Mesendoderm (in vitro differentiated cells): ENCODE measurements around the gene ABI1.
A peak's percentile ranks its signal among the peaks of the same experiment; 100 is the strongest.

Source experiments
- DNase-seq: peaks from one replicate; pipeline ENCODE4 v3.0.0; 2013
- H2AK5ac ChIP-seq: 2 replicates; pipeline ENCODE4 v1.6.1; 2013; ENCODE audit warnings: low read length, inconsistent platforms
- H2BK120ac ChIP-seq: 2 replicates; pipeline ENCODE4 v1.6.1; 2013; ENCODE audit warnings: low read depth, mild to moderate bottlenecking, low read length, moderate library complexity, mixed read lengths
- H2BK15ac ChIP-seq: replicated peaks from 2 replicates; pipeline ENCODE4 v1.6.1; 2013; ENCODE audit warnings: low read depth, mild to moderate bottlenecking, moderate library complexity
- H2BK5ac ChIP-seq: 2 replicates; pipeline ENCODE4 v1.6.1; 2013; ENCODE audit warnings: low read length, inconsistent platforms
- H3K18ac ChIP-seq: 2 replicates; pipeline ENCODE4 v1.6.1; 2013; ENCODE audit warnings: mild to moderate bottlenecking, low read length, mixed read lengths
- H3K23ac ChIP-seq: one replicate; pipeline ENCODE4 v1.6.1; 2013; ENCODE audit warnings: low read length
- H3K27ac ChIP-seq: 2 replicates; pipeline ENCODE4 v1.5.1; 2013; ENCODE audit warnings: low read depth, mild to moderate bottlenecking, inconsistent platforms, low read length, moderate library complexity
- H3K27me3 ChIP-seq: 2 replicates; pipeline ENCODE4 v1.6.1; 2013; ENCODE audit warnings: low read length, control low read depth, mild to moderate bottlenecking, inconsistent platforms; ENCODE audit not compliant: insufficient read depth, poor library complexity
- H3K36me3 ChIP-seq: 2 replicates; pipeline ENCODE4 v1.6.1; 2013; ENCODE audit warnings: low read length, inconsistent platforms; ENCODE audit not compliant: control insufficient read depth, insufficient read depth
- H3K4ac ChIP-seq: one replicate; pipeline ENCODE4 v1.6.1; 2013; ENCODE audit warnings: low read depth, mild to moderate bottlenecking, low read length, moderate library complexity
- H3K4me1 ChIP-seq: 2 replicates; pipeline ENCODE4 v1.6.1; 2013; ENCODE audit warnings: low read depth, low read length, inconsistent platforms; ENCODE audit not compliant: control insufficient read depth
- H3K4me2 ChIP-seq: 2 replicates; pipeline ENCODE4 v1.6.1; 2013; ENCODE audit warnings: low read length
- H3K4me3 ChIP-seq: 2 replicates; pipeline ENCODE4 v1.5.1; 2013; ENCODE audit warnings: mild to moderate bottlenecking, low read length
- H3K56ac ChIP-seq: one replicate; pipeline ENCODE4 v1.6.1; 2013; ENCODE audit warnings: low read length
- H3K79me1 ChIP-seq: 2 replicates; pipeline ENCODE4 v1.6.1; 2013; ENCODE audit warnings: low read length, inconsistent platforms
- H3K79me2 ChIP-seq: 2 replicates; pipeline ENCODE4 v1.6.1; 2013; ENCODE audit warnings: mild to moderate bottlenecking, low read length; ENCODE audit not compliant: control insufficient read depth, insufficient read depth
- H3K9ac ChIP-seq: 2 replicates; pipeline ENCODE4 v1.6.1; 2013; ENCODE audit warnings: low read length, inconsistent platforms
- H4K5ac ChIP-seq: one replicate; pipeline ENCODE4 v1.6.1; 2013; ENCODE audit warnings: low read length
- H4K8ac ChIP-seq: one replicate; pipeline ENCODE4 v1.6.1; 2013; ENCODE audit warnings: low read depth, mild to moderate bottlenecking, control low read depth, low read length, moderate library complexity
- WGBS: extraction: QIAGEN DNeasy Blood & Tissue Kit; methylation state at CpG from one replicate; pipeline ENCODE4 v1.1.7; 2013; ENCODE audit warnings: low lambda C conversion rate, missing lambda C conversion rate; ENCODE audit not compliant: insufficient coverage; ENCODE audit errors: extremely low coverage; 5-methylcytosine and 5-hydroxymethylcytosine counted together

The ABI1 gene

DNA sequence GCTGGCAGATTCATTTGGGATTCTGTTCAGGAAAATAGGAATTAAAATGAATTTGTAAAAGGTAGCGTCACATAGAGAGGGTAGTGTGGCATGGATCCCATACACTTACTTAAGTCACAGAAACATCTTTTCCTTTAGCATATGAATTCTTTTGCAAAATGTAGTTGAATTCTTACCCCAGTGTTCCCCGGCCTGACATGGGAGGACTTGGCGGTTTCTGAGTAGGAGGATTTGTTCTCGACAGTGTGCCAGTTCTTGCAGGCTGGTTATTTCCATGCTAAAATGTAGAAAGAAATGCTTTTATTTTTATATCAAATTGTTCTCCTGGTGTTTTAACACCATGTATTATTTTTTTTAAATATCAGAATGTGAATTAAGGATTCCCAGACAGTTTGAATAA is 90.7 kb downstream of the ABI1 start:
- Histone ChIP-seq H3K4me2 (no peak overlapping the region), H2BK120ac (no peak overlapping the region), H3K27me3 (no peaks in the 10 kb centered on the region), H4K8ac (no peak overlapping the region), H3K4ac (no peak overlapping the region), H3K23ac (no peak overlapping the region), H3K27ac (no peak overlapping the region), H2BK15ac (no peak overlapping the region), H3K36me3 (no peaks in the 10 kb centered on the region), H2BK5ac (no peak overlapping the region), H3K18ac (no peak overlapping the region), H3K56ac (no peak overlapping the region), H3K79me1 (peaks cover 2% of the 10 kb centered on the region), H2AK5ac (no peak overlapping the region), H3K4me3 (no peak overlapping the region), H3K4me1 (no peaks in the 10 kb centered on the region), H3K79me2 (no peaks in the 10 kb centered on the region), H4K5ac (no peak overlapping the region), H3K9ac (no peak overlapping the region)
- no CpG with 5 or more reads among the region's 4 CpGs for WGBS
- no peak for DNase-seq

- no peak overlapping the region for H3K4me2 ChIP-seq
- H3K4ac ChIP-seq: no peak overlapping the region
- no CpG with 5 or more reads among the region's 2 CpGs for WGBS
These were observed 95.2 kb downstream of the ABI1 start for GRCh38 chr10:26765549-26765948.

GRCh38 chr10:26759008-26759407 is 101.8 kb downstream of the ABI1 start:
- no peak overlapping the region for H4K8ac ChIP-seq
- H3K56ac ChIP-seq: no peak overlapping the region
- no peak overlapping the region for H4K5ac ChIP-seq
- H2BK15ac ChIP-seq: no peak overlapping the region
- no peak overlapping the region for H3K27ac ChIP-seq
- peak; percentile 54 for DNase-seq
- H3K9ac ChIP-seq: no peak overlapping the region
- no peaks in the 10 kb centered on the region for H3K4me1 ChIP-seq
- WGBS: no CpG with 5 or more reads among the region's 4 CpGs
- H3K36me3 ChIP-seq: no peaks in the 10 kb centered on the region
- H2BK120ac ChIP-seq: no peak overlapping the region
- no peaks in the 10 kb centered on the region for H3K79me2 ChIP-seq
- no peak overlapping the region for H2BK5ac ChIP-seq
- no peaks in the 10 kb centered on the region for H3K79me1 ChIP-seq
- H3K4ac ChIP-seq: no peak overlapping the region
- no peak overlapping the region for H3K4me2 ChIP-seq
- no peak overlapping the region for H2AK5ac ChIP-seq
- H3K4me3 ChIP-seq: no peak overlapping the region
- H3K18ac ChIP-seq: no peak overlapping the region
- no peaks in the 10 kb centered on the region for H3K27me3 ChIP-seq
- no peak overlapping the region for H3K23ac ChIP-seq

More at GRCh38 chr10:26765549-26765948, 95.2 kb downstream of the ABI1 start:
- H2BK15ac ChIP-seq: no peak overlapping the region
- H4K5ac ChIP-seq: no peak overlapping the region
- H3K18ac ChIP-seq: no peak overlapping the region
- no peak overlapping the region for H3K9ac ChIP-seq
- H3K56ac ChIP-seq: no peak overlapping the region
- no peak for DNase-seq
- H2BK120ac ChIP-seq: no peak overlapping the region
- H3K27me3 ChIP-seq: no peaks in the 10 kb centered on the region
- no peak overlapping the region for H3K4me3 ChIP-seq
- no peak overlapping the region for H2AK5ac ChIP-seq
- H3K36me3 ChIP-seq: no peaks in the 10 kb centered on the region
- H3K79me1 ChIP-seq: peaks cover 2% of the 10 kb centered on the region
- H4K8ac ChIP-seq: no peak overlapping the region
- no peaks in the 10 kb centered on the region for H3K4me1 ChIP-seq
- no peaks in the 10 kb centered on the region for H3K79me2 ChIP-seq
- H3K27ac ChIP-seq: no peak overlapping the region
- no peak overlapping the region for H3K23ac ChIP-seq
- no peak overlapping the region for H2BK5ac ChIP-seq

DNA sequence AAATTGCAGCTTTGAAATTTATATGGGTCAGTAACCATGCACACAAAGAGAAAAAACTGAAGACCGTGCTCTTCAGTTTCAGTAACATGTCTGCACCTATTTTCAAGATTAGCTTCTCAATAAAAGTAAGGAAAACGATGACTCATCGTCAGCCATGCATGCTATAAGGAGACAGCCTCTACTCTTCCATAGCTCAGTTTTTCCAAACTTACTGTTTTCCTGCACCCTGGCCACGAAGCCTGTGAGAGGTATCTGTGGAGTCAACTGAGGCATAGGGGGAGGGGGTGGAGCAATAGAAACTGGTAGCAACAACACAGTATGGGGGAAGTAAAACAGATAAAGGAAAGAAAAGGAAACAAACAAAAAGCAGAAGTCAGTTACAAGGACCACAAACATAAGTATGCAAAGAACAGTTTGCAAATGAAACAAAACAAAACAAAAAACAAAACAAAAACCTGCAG is 105.3 kb downstream of the ABI1 start:
- Histone ChIP-seq H3K56ac (no peak overlapping the region), H3K79me2 (no peaks in the 10 kb centered on the region), H3K23ac (no peak overlapping the region), H2AK5ac (no peak overlapping the region), H3K4ac (no peak overlapping the region), H4K5ac (no peak overlapping the region), H3K79me1 (no peaks in the 10 kb centered on the region), H2BK120ac (no peak overlapping the region), H3K18ac (no peak overlapping the region), H3K4me3 (no peak overlapping the region), H3K4me2 (no peak overlapping the region), H3K4me1 (no peaks in the 10 kb centered on the region), H3K27ac (no peak overlapping the region), H2BK15ac (no peak overlapping the region), H3K9ac (no peak overlapping the region), H4K8ac (no peak overlapping the region), H2BK5ac (no peak overlapping the region), H3K27me3 (no peaks in the 10 kb centered on the region), H3K36me3 (no peaks in the 10 kb centered on the region)
- peak; percentile 46 for DNase-seq
- no CpG with 5 or more reads among the region's 4 CpGs for WGBS

GRCh38 chr10:26746061-26746460 is 114.7 kb downstream of the ABI1 start:
- WGBS: no CpG with 5 or more reads among the region's 5 CpGs
- no peak overlapping the region for H3K18ac ChIP-seq

GRCh38 chr10:26743841-26744240 is 116.9 kb downstream of the ABI1 start:
- no peak overlapping the region for H3K23ac ChIP-seq
- H3K27ac ChIP-seq: no peak overlapping the region
- no peaks in the 10 kb centered on the region for H3K79me2 ChIP-seq
- no peaks in the 10 kb centered on the region for H3K27me3 ChIP-seq
- H3K18ac ChIP-seq: no peak overlapping the region
- no peaks in the 10 kb centered on the region for H3K79me1 ChIP-seq
- no peak overlapping the region for H3K4ac ChIP-seq
- H3K9ac ChIP-seq: no peak overlapping the region
- H3K4me3 ChIP-seq: no peak overlapping the region
- no peak overlapping the region for H4K5ac ChIP-seq
- no peak overlapping the region for H4K8ac ChIP-seq
- peaks cover 1% of the 10 kb centered on the region for H3K36me3 ChIP-seq
- H2BK120ac ChIP-seq: no peak overlapping the region
- H3K56ac ChIP-seq: no peak overlapping the region
- no peaks in the 10 kb centered on the region for H3K4me1 ChIP-seq
- H3K4me2 ChIP-seq: no peak overlapping the region
- no CpG with 5 or more reads among the region's 1 CpG for WGBS
- H2BK15ac ChIP-seq: no peak overlapping the region
- no peak overlapping the region for H2AK5ac ChIP-seq
- H2BK5ac ChIP-seq: no peak overlapping the region
- no peak for DNase-seq

More at GRCh38 chr10:26746061-26746460, 114.7 kb downstream of the ABI1 start:
- Histone ChIP-seq H3K56ac (no peak overlapping the region), H3K4me1 (no peaks in the 10 kb centered on the region), H2BK15ac (no peak overlapping the region), H3K9ac (no peak overlapping the region), H2BK5ac (no peak overlapping the region), H3K36me3 (no peaks in the 10 kb centered on the region), H4K8ac (no peak overlapping the region), H3K23ac (no peak overlapping the region), H3K27ac (no peak overlapping the region), H3K79me2 (no peaks in the 10 kb centered on the region), H2BK120ac (no peak overlapping the region), H3K4me3 (no peak overlapping the region), H3K4ac (no peak overlapping the region), H3K27me3 (no peaks in the 10 kb centered on the region), H4K5ac (no peak overlapping the region), H2AK5ac (no peak overlapping the region), H3K79me1 (no peaks in the 10 kb centered on the region), H3K4me2 (no peak overlapping the region)
- DNase-seq: no peak
